ENCODE results near the gene SOCS1.
"Not testable (repeated sequence)": the region's sequence is repeated elsewhere in the genome, so short reads cannot be mapped to it uniquely, and the experiment has no call there.

SOCS1 gene

DNA sequence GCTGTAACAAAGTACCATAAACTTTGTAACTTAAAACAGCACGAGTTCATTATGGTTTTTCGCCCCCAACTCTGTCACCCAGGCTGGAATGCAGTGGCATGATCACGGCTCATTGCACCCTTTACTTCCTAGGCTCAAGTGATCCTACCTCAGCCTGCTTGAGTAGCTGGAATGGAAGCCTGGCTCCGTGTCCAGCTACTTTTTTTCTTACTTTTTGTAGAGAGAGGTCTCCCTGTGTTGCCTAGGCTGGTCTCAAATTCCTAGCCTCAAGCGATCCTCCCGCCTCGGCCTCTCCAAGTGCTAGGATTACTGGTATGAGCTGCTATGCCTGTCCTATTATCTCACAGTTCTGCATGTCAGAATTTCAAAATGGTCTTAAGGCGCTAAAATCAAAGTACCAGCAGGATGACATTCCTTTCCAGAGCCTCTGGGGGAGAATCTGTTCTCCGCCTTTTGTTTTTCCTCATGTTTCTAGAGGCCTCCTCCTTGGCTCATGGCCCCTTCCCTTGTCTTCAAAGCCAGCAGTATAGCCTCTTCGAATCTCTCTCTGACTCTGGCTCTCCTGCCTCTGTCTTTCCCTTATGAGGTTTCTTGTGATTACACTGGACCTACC lies 35.2 kb upstream of the SOCS1 start:
- no peak overlapping the region for H3K27ac ChIP-seq
- no peak for TF ChIP-seq ZFX (IDR thresholded peaks at IDR 0.05; ENCODE audit: borderline replicate concordance)
- TF ChIP-seq, protein P1, sequence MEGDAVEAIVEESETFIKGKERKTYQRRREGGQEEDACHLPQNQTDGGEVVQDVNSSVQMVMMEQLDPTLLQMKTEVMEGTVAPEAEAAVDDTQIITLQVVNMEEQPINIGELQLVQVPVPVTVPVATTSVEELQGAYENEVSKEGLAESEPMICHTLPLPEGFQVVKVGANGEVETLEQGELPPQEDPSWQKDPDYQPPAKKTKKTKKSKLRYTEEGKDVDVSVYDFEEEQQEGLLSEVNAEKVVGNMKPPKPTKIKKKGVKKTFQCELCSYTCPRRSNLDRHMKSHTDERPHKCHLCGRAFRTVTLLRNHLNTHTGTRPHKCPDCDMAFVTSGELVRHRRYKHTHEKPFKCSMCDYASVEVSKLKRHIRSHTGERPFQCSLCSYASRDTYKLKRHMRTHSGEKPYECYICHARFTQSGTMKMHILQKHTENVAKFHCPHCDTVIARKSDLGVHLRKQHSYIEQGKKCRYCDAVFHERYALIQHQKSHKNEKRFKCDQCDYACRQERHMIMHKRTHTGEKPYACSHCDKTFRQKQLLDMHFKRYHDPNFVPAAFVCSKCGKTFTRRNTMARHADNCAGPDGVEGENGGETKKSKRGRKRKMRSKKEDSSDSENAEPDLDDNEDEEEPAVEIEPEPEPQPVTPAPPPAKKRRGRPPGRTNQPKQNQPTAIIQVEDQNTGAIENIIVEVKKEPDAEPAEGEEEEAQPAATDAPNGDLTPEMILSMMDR (IDR thresholded peaks at IDR 0.05), result no peak

DNA sequence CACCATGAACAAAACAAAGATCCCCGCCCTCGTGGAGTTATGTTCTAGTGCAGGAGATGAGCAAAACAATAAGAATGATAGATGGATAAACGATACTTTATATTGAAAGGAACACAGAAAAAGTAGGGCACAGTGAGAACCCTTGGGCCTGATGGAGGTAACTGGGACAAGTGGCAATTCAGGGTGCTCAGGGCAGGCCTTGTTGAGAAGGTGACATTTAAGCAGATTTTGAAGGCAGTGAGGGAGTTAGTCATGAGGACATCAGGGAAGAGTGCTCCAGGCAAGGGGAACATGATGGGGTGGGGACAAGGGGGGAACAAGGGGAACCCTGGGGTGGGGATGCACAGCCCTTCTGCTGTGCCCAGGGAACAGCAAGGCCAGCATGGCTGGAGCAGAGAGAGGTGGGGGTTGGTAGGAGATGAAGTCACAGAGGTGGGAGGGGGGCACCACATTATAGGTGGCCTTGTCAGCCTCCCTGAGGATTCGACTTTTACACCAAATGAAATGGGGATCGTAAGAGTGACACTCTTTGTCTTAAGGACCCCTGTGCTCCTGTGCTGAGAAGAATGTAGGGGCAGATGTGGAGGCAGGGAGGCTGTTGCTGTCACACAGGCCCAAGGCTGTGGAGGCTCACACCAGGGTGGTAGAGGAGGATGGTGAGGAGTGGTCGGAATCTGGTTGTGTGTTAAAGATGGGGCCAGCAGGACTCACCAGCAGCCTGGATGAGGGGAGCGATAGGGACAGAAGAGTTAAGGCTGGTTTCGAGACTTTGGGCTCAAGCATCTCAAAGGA lies 34.3 kb upstream of the SOCS1 start:
- TF ChIP-seq ZFX (IDR thresholded peaks at IDR 0.05; ENCODE audit: borderline replicate concordance), result no peak
- TF ChIP-seq, protein P1 (IDR thresholded peaks at IDR 0.05), result no peak
- no peak overlapping the region for H3K27ac ChIP-seq

DNA sequence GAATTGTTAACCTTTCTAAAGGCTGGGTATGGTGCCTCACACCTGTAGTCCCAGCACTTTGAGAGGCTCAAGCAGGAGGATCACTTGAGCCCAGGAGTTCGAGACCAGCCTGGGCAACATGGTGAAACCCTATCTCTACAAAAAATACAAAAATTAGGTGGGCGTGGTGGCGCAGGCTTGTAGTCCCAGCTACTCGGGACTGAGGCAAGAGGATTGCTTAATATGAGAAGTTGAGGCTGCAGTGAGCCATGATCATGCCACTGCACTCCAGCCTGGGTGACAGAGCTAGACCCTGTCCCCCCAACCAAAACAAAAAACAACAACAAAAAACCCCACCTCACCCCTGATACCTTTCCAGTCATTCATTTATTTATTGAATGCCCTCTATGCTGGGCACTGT lies 33.7 kb upstream of the SOCS1 start:
- H3K27ac ChIP-seq, result not testable (repeated sequence)

DNA sequence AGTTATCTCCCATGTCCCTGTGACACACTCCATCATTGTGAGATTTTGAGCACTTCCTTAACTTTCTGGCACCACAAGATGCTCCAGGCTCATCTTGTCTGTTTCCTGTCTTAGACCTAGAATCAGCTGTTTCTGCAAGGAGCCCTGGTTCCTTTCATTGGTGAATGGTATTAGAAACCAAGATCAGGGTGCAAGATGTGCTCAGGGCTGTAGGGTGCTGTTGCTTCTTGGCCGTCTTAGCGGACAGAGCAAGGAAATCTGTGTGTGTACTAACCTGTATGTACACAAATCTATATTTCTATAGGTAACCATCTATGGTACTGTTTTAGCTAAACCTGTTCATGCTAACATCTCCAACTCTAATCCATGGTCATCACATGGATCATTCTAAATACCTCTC lies 33.2 kb upstream of the SOCS1 start:
- no peak overlapping the region for H3K27ac ChIP-seq
- TF ChIP-seq ZFX (IDR thresholded peaks at IDR 0.05; ENCODE audit: borderline replicate concordance), result no peak
- TF ChIP-seq, protein P1 (IDR thresholded peaks at IDR 0.05), result no peak

DNA sequence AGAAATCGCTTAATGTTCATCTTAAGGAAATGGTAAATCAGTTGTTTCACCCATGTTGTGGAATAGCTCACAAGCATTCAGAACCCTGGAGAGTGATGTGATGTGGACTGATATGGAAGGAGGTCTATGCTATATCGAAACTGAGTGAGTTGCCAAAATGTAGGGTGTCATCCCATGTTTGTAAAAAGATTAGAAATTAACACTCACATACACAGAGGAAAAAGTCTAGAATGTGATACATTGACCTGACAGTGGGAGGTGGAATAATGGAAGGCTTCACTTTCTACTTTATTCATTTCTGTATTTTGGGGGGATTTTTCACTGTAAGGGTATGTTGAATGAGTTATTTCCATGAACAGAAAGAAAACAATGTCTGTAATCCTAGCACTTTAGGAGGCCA lies 29.8 kb upstream of the SOCS1 start:
- TF ChIP-seq ZFX (IDR thresholded peaks at IDR 0.05; ENCODE audit: borderline replicate concordance), result no peak
- TF ChIP-seq, protein P1 (IDR thresholded peaks at IDR 0.05), result no peak

DNA sequence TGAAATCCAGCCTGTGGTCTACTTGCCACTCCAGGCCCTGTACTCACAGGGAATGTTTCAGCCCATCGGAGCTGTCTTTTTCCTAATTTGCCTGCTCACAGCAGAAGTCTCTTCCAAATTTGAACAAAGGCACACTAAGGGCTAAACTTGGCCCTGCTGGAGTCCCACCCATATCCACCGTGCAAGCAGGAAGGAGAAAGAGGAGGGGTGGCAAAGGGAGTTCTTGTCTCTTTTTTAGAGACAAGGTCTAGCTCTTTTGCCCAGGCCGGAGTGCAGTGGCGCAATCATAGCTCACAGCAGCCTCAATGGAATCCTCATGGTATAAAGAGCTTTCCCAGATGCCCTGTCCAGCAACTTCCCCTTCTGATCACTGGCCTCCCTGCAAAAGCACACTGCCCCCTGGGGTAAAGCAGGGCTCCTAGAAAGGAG lies 27.8 kb upstream of the SOCS1 start:
- TF ChIP-seq ZFX (IDR thresholded peaks at IDR 0.05; ENCODE audit: borderline replicate concordance), result no peak
- TF ChIP-seq, protein P1 (IDR thresholded peaks at IDR 0.05), result no peak
- no peak overlapping the region for H3K27ac ChIP-seq

More for the DNA sequence above, 29.8 kb upstream of the SOCS1 start:
- H3K27ac ChIP-seq, result no peak overlapping the region

DNA sequence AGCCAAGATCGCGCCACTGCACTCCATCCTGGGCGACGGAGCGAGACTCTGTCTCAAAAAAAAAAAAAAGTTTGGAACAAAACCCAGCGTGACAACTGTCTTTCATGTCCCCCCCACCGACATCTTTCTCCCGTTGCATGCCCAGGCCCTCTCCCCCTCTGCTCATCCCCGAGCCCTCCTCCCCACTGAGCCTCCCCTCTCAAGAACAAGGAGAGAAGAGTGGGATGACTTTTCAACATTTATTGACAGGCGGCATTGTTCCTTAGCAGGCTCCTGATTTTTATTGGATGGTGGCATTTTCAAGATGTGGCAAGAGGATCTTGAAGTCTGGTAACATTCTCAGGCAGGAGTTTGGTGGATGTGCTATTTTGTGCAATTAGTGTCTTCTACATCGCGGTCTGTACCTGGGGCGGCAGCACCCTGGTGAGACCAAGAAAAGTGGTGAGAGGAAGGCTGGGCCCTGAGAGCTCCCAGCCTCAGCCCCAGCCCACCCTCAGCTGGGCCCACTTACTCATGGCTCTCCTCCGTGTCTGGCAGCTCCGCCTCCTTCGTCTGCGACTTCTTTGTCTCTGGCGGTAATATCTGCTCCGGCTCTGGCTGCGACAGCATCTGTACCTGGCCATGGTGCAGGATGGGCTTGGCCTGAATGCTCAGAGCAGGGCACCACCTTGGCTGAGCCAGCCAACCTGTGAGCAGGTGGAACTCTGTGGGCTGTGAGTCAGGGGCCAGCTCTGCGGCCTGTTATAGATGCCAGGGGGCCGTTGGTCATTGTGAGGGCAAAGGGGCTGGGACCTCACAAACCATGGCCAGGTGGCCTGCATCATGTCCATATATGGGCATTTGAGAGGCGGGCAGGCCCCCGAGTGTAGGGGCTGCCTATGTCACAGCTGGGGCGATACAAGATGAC lies 24.9 kb upstream of the SOCS1 start, which contains the start of gene PRM1:
Gene PRM1 (minus strand): TSS at position 715 of the 907 bp plus-strand sequence. CDS start 92 bp downstream, at position 623.
- no peak within 1 kb of the TSS for H3K27ac ChIP-seq
- TF ChIP-seq, protein P1 (IDR thresholded peaks at IDR 0.05), result no peak
- TF ChIP-seq ZFX (IDR thresholded peaks at IDR 0.05; ENCODE audit: borderline replicate concordance), result no peak
